NB4 (cell line): ENCODE data around the gene SLC39A6.

ENCODE experiments used
- CTCF ChIP-seq: IDR thresholded peaks from one replicate; pipeline ENCODE4 v1.5.1; 2012; ENCODE audit warnings: low read depth, low read length
- MAX ChIP-seq: IDR thresholded peaks from 2 replicates; pipeline ENCODE4 v1.6.1; 2011; ENCODE audit warnings: low read depth, low read length
- MYC ChIP-seq: IDR thresholded peaks from 2 replicates; pipeline ENCODE4 v1.6.1; 2011; ENCODE audit warnings: low read depth, low read length
- POLR2A ChIP-seq: IDR thresholded peaks from 2 replicates; pipeline ENCODE4 v1.6.1; 2011; ENCODE audit warnings: mild to moderate bottlenecking; ENCODE audit not compliant: insufficient read length; ENCODE audit errors: extremely low read depth

GRCh38 chr18:36066686-36067054 lies 62.5 kb downstream of the SLC39A6 start:
- TF ChIP-seq CTCF (no peak), MYC (no peak), POLR2A (no peak), MAX (no peak)
